Measurements from ENCODE around the gene HOMER1. TPM values are rescaled to one million over a fixed set of nuclear protein-coding genes. Genes with fewer than 3 reads are reported as not detected.

Gene HOMER1
- polyA plus RNA-seq, 3 donors = 0.03 to 0.62 (median 0.04) TPM

- Histone ChIP-seq H3K4me1 (ENCODE audit: control insufficient read depth in 1 of 2, insufficient read depth in 2 of 2, low read length in 2 of 2) (no peaks in the 10 kb centered on the region), H3K4me3 (replicated peaks in 1 of 3; ENCODE audit: low read depth in 2 of 3, low read length in 3 of 3) (no peak overlapping the region), H3K4me2 (replicated peaks; ENCODE audit: extremely low read depth, low read length, poor library complexity, severe bottlenecking) (no peak overlapping the region), H4K20me1 (ENCODE audit: insufficient read depth, low read length) (no peaks in the 10 kb centered on the region), H3K36me3 (replicated peaks in 1 of 2; ENCODE audit: control insufficient read depth in 1 of 2, insufficient read depth in 2 of 2, low read length in 2 of 2) (no peaks in the 10 kb centered on the region), H3K27ac (ENCODE audit: low read depth in 1 of 2, low read length in 2 of 2) (no peak overlapping the region), H2AFZ (ENCODE audit: insufficient read depth, low read depth, low read length, poor library complexity, severe bottlenecking) (no peak overlapping the region), H3K79me2 (ENCODE audit: insufficient read depth, low read length) (no peaks in the 10 kb centered on the region), H3K27me3 (ENCODE audit: control insufficient read depth in 2 of 2, insufficient read depth in 2 of 2, low read length in 2 of 2) (peaks cover 0 to 14% of the 10 kb centered on the region in 2 donors), H3K9ac (ENCODE audit: insufficient read depth, low read length, poor library complexity, severe bottlenecking) (no peak overlapping the region), H3K9me3 (replicated peaks in 1 of 2; ENCODE audit: control insufficient read depth in 1 of 2, insufficient read depth in 1 of 2, low read length in 2 of 2) (no peaks in the 10 kb centered on the region)
- Mint-ChIP-seq H3K4me3 (no peak overlapping the region), H3K27me3 (ENCODE audit: low read depth in 3 of 3) (peaks cover 4 to 9% (median 8%) of the 10 kb centered on the region in 3 donors), H3K9me3 (peaks cover 0 to 2% (median 0%) of the 10 kb centered on the region in 7 donors), H3K27ac (no peak overlapping the region), H3K36me3 (no peaks in the 10 kb centered on the region), H3K4me1 (no peaks in the 10 kb centered on the region)
- no peak for DNase-seq
- TF ChIP-seq CTCF (IDR thresholded peaks at IDR 0.05) = no peak
- intact Hi-C loops (cut with micrococcal nuclease) = no loop called here
Observed at GRCh38 chr5:79491690-79492317, 22.1 kb downstream of the HOMER1 start.

GRCh38 chr5:79490323-79490936, 23.5 kb downstream of the HOMER1 start:
- no peaks in the 10 kb centered on the region for H3K36me3 Mint-ChIP-seq
- no peak overlapping the region for H2AFZ ChIP-seq (ENCODE audit: insufficient read depth, low read depth, low read length, poor library complexity, severe bottlenecking)
- no peak for DNase-seq

More at GRCh38 chr5:79490323-79490936, 23.5 kb downstream of the HOMER1 start:
- Histone ChIP-seq H3K27me3 (ENCODE audit: control insufficient read depth in 2 of 2, insufficient read depth in 2 of 2, low read length in 2 of 2) (peaks cover 0 to 14% of the 10 kb centered on the region in 2 donors), H3K9me3 (replicated peaks in 1 of 2; ENCODE audit: control insufficient read depth in 1 of 2, insufficient read depth in 1 of 2, low read length in 2 of 2) (no peaks in the 10 kb centered on the region), H3K9ac (ENCODE audit: insufficient read depth, low read length, poor library complexity, severe bottlenecking) (no peak overlapping the region), H3K4me1 (ENCODE audit: control insufficient read depth in 1 of 2, insufficient read depth in 2 of 2, low read length in 2 of 2) (no peaks in the 10 kb centered on the region), H3K79me2 (ENCODE audit: insufficient read depth, low read length) (no peaks in the 10 kb centered on the region), H3K4me2 (replicated peaks; ENCODE audit: extremely low read depth, low read length, poor library complexity, severe bottlenecking) (no peak overlapping the region), H3K36me3 (replicated peaks in 1 of 2; ENCODE audit: control insufficient read depth in 1 of 2, insufficient read depth in 2 of 2, low read length in 2 of 2) (no peaks in the 10 kb centered on the region), H3K27ac (ENCODE audit: low read depth in 1 of 2, low read length in 2 of 2) (no peak overlapping the region), H4K20me1 (ENCODE audit: insufficient read depth, low read length) (no peaks in the 10 kb centered on the region), H3K4me3 (replicated peaks in 1 of 3; ENCODE audit: low read depth in 2 of 3, low read length in 3 of 3) (no peak overlapping the region)
- no peak overlapping the region for H3K4me3 Mint-ChIP-seq
- peaks cover 4 to 11% (median 9%) of the 10 kb centered on the region in 3 donors for H3K27me3 Mint-ChIP-seq (ENCODE audit: low read depth in 3 of 3)
- TF ChIP-seq CTCF (IDR thresholded peaks at IDR 0.05) = no peak
- no peak overlapping the region for H3K27ac Mint-ChIP-seq
- H3K4me1 Mint-ChIP-seq = no peaks in the 10 kb centered on the region
- intact Hi-C loops (cut with micrococcal nuclease) = no loop called here
- H3K9me3 Mint-ChIP-seq = peaks cover 0 to 2% (median 0%) of the 10 kb centered on the region in 7 donors

All from CD14-positive monocyte (primary cell).